ENCODE results near the gene RAMP2.

DNA sequence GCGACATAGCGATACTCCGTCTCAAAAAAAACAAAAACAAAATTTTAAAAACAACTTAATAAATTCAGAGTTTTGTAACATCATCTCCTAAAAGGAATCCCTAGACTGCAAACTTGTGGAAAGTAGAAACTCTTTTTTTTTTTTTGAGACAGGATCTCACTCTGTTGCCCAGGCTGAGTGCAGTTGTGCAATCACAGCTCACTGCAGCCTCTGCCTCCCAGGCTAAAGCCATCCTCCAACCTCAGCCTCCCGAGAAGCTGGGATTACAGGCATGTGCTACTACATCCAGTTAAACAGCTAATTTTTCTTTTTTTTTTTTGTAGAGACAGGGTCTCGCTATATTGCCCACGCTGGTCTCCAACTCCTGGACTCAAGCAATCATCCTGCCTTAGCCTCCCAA lies 35.9 kb upstream of the RAMP2 start:
- TF ChIP-seq, protein P1, sequence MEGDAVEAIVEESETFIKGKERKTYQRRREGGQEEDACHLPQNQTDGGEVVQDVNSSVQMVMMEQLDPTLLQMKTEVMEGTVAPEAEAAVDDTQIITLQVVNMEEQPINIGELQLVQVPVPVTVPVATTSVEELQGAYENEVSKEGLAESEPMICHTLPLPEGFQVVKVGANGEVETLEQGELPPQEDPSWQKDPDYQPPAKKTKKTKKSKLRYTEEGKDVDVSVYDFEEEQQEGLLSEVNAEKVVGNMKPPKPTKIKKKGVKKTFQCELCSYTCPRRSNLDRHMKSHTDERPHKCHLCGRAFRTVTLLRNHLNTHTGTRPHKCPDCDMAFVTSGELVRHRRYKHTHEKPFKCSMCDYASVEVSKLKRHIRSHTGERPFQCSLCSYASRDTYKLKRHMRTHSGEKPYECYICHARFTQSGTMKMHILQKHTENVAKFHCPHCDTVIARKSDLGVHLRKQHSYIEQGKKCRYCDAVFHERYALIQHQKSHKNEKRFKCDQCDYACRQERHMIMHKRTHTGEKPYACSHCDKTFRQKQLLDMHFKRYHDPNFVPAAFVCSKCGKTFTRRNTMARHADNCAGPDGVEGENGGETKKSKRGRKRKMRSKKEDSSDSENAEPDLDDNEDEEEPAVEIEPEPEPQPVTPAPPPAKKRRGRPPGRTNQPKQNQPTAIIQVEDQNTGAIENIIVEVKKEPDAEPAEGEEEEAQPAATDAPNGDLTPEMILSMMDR (conservative IDR thresholded peaks at IDR 0.05; ENCODE audit: low read depth, low read length) = no peak
- TF ChIP-seq, protein P2, sequence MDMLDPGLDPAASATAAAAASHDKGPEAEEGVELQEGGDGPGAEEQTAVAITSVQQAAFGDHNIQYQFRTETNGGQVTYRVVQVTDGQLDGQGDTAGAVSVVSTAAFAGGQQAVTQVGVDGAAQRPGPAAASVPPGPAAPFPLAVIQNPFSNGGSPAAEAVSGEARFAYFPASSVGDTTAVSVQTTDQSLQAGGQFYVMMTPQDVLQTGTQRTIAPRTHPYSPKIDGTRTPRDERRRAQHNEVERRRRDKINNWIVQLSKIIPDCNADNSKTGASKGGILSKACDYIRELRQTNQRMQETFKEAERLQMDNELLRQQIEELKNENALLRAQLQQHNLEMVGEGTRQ (IDR thresholded peaks at IDR 0.05; ENCODE audit: low read depth, low read length) = no peak
- TF ChIP-seq POLR2A (IDR thresholded peaks at IDR 0.05; ENCODE audit: low read depth, low read length) = no peak
- TF ChIP-seq MAZ (IDR thresholded peaks at IDR 0.05; ENCODE audit: borderline replicate concordance, low read depth, low read length) = no peak
- no peak for TF ChIP-seq MAFK (IDR thresholded peaks at IDR 0.05; ENCODE audit: low read depth, low read length)
- no peak for TF ChIP-seq MXI1 (IDR thresholded peaks at IDR 0.05; ENCODE audit: borderline replicate concordance, low read depth, low read length)
- TF ChIP-seq BHLHE40 (IDR thresholded peaks at IDR 0.05; ENCODE audit: low read depth, low read length) = no peak
- TF ChIP-seq FOS (IDR thresholded peaks at IDR 0.05; ENCODE audit: low read depth, low read length) = no peak
- TF ChIP-seq RAD21 (IDR thresholded peaks at IDR 0.05; ENCODE audit: low read length) = no peak
- TF ChIP-seq, protein P3, sequence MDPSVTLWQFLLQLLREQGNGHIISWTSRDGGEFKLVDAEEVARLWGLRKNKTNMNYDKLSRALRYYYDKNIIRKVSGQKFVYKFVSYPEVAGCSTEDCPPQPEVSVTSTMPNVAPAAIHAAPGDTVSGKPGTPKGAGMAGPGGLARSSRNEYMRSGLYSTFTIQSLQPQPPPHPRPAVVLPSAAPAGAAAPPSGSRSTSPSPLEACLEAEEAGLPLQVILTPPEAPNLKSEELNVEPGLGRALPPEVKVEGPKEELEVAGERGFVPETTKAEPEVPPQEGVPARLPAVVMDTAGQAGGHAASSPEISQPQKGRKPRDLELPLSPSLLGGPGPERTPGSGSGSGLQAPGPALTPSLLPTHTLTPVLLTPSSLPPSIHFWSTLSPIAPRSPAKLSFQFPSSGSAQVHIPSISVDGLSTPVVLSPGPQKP (IDR thresholded peaks at IDR 0.05; ENCODE audit: borderline replicate concordance, low read depth, low read length) = no peak
- TF ChIP-seq CHD1 (IDR thresholded peaks at IDR 0.05; ENCODE audit: low read depth, low read length) = no peak
- no peak for TF ChIP-seq RFX5 (IDR thresholded peaks at IDR 0.05; ENCODE audit: low read depth, low read length)
- TF ChIP-seq RCOR1 (IDR thresholded peaks at IDR 0.05; ENCODE audit: insufficient replicate concordance, low read length) = no peak
- no peak for TF ChIP-seq NFE2L2 (IDR thresholded peaks at IDR 0.05; ENCODE audit: low read depth, low read length)
